Measurements from ENCODE around the gene ZNF562.

ZNF562 gene

DNA sequence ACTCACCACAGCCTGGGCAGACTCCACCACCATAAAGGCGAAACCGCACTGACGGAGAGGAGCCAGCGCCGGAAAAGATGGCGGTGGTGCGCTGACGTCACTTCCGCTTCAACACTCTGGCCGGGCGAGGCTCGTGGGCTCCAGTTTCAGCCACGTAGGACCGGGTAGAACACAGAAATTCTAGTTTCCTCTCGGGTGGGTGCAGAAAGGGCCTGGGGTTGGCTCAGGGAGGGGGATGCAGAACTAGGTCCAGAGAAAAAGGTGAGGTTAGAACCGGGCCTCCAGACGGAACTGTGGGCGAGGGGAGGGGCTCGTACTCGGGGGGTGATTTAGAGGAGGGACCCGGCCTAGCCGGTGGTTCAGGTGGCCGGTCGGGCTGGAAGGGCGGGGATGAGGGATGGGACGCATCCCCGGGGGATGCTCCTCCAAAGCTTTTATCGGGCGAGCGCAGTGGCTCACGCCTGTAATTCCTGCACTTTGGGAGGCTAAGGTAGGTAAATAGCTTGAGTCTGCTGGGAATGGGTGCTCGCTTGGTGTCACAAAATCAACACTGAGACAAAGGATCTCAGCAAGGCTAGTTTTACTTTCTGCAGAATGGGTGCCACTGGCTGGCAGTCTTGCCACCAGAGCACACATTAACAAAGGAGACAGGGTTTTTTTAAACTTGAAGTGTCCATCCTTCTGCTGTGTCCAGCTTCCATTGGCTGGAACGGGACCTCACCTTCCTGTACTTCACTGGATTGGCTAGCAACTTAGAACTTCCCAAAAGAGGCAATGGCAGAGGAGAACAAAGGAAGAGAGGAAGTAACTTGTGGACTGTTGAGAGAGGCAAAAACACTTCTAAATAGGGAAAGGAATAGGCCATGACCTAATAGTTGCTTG lies 53.5 kb downstream of the ZNF562 start, which contains the start of gene ZNF561:
ZNF561 (minus strand) TSS at position 77 of the 882 bp plus-strand sequence. CDS start 1,776 bp downstream, outside the sequence.
- POLR2A ChIA-PET: no interaction called here
- DNase-seq (ENCODE audit: extremely low spot score): peak; percentile 85
- TF ChIP-seq, protein P1, sequence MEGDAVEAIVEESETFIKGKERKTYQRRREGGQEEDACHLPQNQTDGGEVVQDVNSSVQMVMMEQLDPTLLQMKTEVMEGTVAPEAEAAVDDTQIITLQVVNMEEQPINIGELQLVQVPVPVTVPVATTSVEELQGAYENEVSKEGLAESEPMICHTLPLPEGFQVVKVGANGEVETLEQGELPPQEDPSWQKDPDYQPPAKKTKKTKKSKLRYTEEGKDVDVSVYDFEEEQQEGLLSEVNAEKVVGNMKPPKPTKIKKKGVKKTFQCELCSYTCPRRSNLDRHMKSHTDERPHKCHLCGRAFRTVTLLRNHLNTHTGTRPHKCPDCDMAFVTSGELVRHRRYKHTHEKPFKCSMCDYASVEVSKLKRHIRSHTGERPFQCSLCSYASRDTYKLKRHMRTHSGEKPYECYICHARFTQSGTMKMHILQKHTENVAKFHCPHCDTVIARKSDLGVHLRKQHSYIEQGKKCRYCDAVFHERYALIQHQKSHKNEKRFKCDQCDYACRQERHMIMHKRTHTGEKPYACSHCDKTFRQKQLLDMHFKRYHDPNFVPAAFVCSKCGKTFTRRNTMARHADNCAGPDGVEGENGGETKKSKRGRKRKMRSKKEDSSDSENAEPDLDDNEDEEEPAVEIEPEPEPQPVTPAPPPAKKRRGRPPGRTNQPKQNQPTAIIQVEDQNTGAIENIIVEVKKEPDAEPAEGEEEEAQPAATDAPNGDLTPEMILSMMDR (IDR thresholded peaks at IDR 0.05; ENCODE audit: control extremely low read depth, extremely low read depth, low read depth, missing control alignments): no peak
- CTCF ChIA-PET: interaction anchor here (0.8 to 1.1 kb wide), 2 partner anchors 38 to 55 kb away, joined by 3 read pairs; no protein-coding TSS in a partner anchor

DNA sequence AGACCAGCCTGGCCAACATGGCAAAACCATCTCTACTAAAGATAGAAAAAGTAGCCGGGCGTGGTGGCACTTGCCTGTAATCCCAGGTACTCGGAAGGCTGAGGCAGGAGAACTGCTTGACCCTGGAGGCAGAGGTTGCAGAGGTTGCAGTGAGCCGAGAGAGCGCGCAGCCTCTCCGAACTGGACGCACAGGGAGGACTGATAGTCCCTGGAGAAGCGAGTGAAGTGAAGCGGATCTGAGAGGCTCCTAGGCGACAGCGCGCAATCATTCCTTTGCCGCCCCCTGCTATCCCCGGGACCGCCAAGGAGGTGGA lies 54.1 kb downstream of the ZNF562 start:
- POLR2A ChIA-PET: no interaction called here
- TF ChIP-seq, protein P1 (IDR thresholded peaks at IDR 0.05; ENCODE audit: control extremely low read depth, extremely low read depth, low read depth, missing control alignments): no peak
- DNase-seq (ENCODE audit: extremely low spot score): no peak
- CTCF ChIA-PET: no interaction called here

DNA sequence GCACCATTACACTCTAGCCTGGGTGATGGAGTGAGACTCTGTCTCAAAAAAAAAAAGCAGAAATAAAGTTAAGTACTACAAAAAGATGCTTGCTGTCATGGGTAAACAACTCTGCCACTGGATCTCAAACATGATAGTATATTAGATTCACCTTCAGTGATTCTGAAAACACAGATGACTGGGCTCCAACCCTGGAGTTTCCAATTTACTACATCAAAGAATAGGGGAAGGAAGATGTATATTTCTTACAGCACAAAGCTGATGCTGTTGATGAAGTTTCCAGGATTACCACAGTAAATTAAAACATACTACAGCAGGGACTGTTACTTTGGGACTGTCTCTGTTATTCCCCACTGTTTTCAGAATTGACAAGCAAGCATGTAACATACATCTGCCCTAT lies 59.1 kb downstream of the ZNF562 start:
- CTCF ChIA-PET: interaction anchor here (1.9 kb wide), 1 partner anchor 10 kb away, joined by 6 read pairs; no protein-coding TSS in a partner anchor
- DNase-seq (ENCODE audit: extremely low spot score): no peak
- POLR2A ChIA-PET: interaction anchor here (0.6 kb wide), 1 partner anchor 302 kb away, joined by 3 read pairs; no protein-coding TSS in a partner anchor
- TF ChIP-seq, protein P1 (IDR thresholded peaks at IDR 0.05; ENCODE audit: control extremely low read depth, extremely low read depth, low read depth, missing control alignments): no peak

DNA sequence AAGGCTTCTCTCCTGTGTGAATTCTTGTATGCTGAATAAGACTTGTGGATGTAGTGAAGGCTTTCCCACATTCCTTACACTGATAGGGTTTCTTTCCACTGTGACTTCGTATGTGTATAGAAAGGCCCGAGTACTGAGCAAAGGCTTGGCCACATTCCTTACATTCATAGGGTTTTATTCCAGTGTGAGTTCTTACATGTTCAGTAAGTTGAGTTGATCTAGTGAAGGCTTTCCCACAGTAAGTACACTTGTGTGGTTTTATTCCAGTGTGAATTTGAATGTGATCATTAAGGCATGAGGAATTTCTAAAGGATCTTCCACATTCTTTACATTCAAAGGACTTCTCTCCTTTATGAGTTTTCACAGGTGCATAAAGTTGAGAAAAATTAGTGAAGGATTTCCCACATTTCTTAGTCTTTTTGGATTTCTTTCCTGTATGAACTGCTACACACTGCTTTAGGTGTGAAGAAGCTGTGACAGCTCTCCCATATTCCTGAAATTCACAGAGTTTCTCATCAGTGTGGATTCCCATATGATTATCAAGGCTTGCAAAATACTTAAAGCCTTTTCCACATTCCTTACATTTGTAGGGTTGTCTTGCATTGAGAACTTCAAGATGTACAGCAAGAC lies 64.3 kb downstream of the ZNF562 start:
- TF ChIP-seq, protein P1 (IDR thresholded peaks at IDR 0.05; ENCODE audit: control extremely low read depth, extremely low read depth, low read depth, missing control alignments): no peak
- ChIA-PET POLR2A (no interaction called here), CTCF (no interaction called here)
- DNase-seq (ENCODE audit: extremely low spot score): no peak

DNA sequence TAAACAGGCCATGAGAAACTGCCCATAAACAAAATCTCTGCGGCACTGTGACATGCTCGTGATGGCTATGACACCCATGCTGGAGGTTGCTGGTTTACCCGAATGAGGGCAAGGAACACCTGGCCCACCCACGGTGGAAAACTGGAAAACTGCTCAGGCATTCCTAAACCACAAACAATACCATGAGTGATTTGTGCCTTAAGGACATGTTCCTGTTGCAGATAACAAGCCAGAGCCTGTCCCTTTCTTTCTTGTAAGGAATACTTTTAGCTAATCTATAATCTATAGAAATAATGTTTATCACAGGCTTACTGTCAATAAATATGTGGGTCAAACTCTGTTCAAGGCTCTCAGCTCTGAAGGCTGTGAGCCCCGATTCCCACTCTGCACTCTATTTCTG lies 66.0 kb downstream of the ZNF562 start:
- ChIA-PET POLR2A (no interaction called here), CTCF (no interaction called here)

DNA sequence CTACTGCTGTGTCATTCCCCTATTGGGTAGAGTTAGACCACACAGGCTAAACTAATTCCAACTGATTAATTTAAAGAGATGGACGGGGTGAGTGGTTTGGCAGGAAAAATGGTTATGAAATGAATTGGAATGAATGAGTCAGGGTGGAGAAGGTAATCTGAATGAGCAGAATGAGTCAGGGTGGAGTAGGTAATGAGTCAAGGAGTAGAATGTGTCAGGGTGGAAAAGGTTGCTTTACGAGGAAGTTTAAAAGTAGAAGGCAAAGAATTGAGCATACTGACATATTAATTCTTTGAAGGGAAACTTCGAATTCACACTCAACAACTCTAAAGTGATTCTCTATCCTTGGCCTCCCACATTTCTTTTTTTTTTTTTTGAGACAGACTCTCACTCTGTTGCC lies 77.9 kb downstream of the ZNF562 start:
- ChIA-PET POLR2A (no interaction called here), CTCF (no interaction called here)
- DNase-seq (ENCODE audit: extremely low spot score): no peak
- TF ChIP-seq, protein P1 (IDR thresholded peaks at IDR 0.05; ENCODE audit: control extremely low read depth, extremely low read depth, low read depth, missing control alignments): no peak

More for the DNA sequence above, 66.0 kb downstream of the ZNF562 start:
- TF ChIP-seq, protein P1 (IDR thresholded peaks at IDR 0.05; ENCODE audit: control extremely low read depth, extremely low read depth, low read depth, missing control alignments): no peak
- no peak for DNase-seq (ENCODE audit: extremely low spot score)

Data from GM10248 (cell line).